HepG2 (cell line): ENCODE measurements around the gene USP43. TPM values are rescaled to one million over a fixed set of nuclear protein-coding genes. Genes with fewer than 3 reads are reported as not detected.

Experiments used
- BCL6 ChIP-seq: IDR thresholded peaks from 2 replicates; pipeline ENCODE4 v1.6.1; 2016; ENCODE audit warnings: missing genetic modification reagents, missing compliant biosample characterization
- EP300 ChIP-seq, 3 experiments: sonication (generic) in 1 of 3; formaldehyde crosslinking in 1 of 3; IDR thresholded peaks; 2 replicates each; pipeline versions ENCODE4 v1.5.1 to v1.6.1; 2011 to 2020; ENCODE audit warnings: low read depth in 2 of 3, low read length in 2 of 3, borderline replicate concordance in 1 of 3, improper control_type of control experiment in 1 of 3, mild to moderate bottlenecking in 1 of 3, missing genetic modification reagents in 1 of 3, moderate library complexity in 1 of 3
- HMG20B ChIP-seq: conservative IDR thresholded peaks from 2 replicates; pipeline ENCODE4 v1.6.1; 2016; ENCODE audit warnings: missing genetic modification reagents, missing compliant biosample characterization
- MAFF ChIP-seq: IDR thresholded peaks from 2 replicates; pipeline ENCODE4 v1.6.1; 2011; ENCODE audit warnings: low read depth, low read length, improper control_type of control experiment
- NCOA5 ChIP-seq: sonication (generic); formaldehyde crosslinking; IDR thresholded peaks from 2 replicates; pipeline ENCODE4 v1.4.0; 2020; ENCODE audit warnings: missing genetic modification reagents
- NFIC ChIP-seq: IDR thresholded peaks from 2 replicates; pipeline ENCODE4 v1.6.1; 2012; ENCODE audit warnings: mild to moderate bottlenecking, low read length, inconsistent platforms
- ZNF124 ChIP-seq: sonication (generic); formaldehyde crosslinking; IDR thresholded peaks from 2 replicates; pipeline ENCODE4 v1.4.0; 2020; ENCODE audit warnings: missing genetic modification reagents
- ZNF552 ChIP-seq: sonication (generic); formaldehyde crosslinking; IDR thresholded peaks from 2 replicates; pipeline ENCODE4 v1.9.0; 2022; ENCODE audit warnings: missing genetic modification reagents, mild to moderate bottlenecking, borderline replicate concordance
- polyA plus RNA-seq, 8 experiments: library from polyadenylated mRNA; depleted of rRNA in 3 of 8; stranded (reverse) in 7 of 8; unstranded in 1 of 8; fragments of >200 nt; fragmentation: Illumina TruSeq in 4 of 8; extraction: Trizol in 4 of 8; gene quantifications; 2 replicates each; pipeline versions ENCODE4 v1.2.1 to v1.2.3, GENCODE V29; 2011 to 2016; ENCODE audit warnings: low read depth in 4 of 8, missing spikeins in 1 of 8, mixed read lengths in 1 of 8; ENCODE audit not compliant: insufficient read depth in 1 of 8
- total RNA-seq, 5 experiments: library from RNA; depleted of rRNA; stranded (reverse); fragments of >200 nt; fragmentation: Illumina TruSeq; extraction: Trizol; gene quantifications; 2 replicates each; pipeline ENCODE4 v1.2.3, GENCODE V29; 2016; ENCODE audit warnings: low read depth in 1 of 5
- TF ChIP-seq, protein P1 (sequence below): sonication (generic); formaldehyde crosslinking; IDR thresholded peaks from 2 replicates; pipeline ENCODE4 v1.5.0; 2020; ENCODE audit warnings: mild to moderate bottlenecking, missing genetic modification reagents, borderline replicate concordance
- TF ChIP-seq, protein P2 (sequence below): sonication (generic); formaldehyde crosslinking; IDR thresholded peaks from 2 replicates; pipeline ENCODE4 v1.4.0; 2020; ENCODE audit warnings: missing genetic modification reagents, low read depth, mild to moderate bottlenecking, borderline replicate concordance
- TF ChIP-seq, protein P3 (sequence below): sonication (generic); formaldehyde crosslinking; IDR thresholded peaks from 2 replicates; pipeline ENCODE4 v1.4.0; 2020; ENCODE audit warnings: missing genetic modification reagents
- TF ChIP-seq, protein P4 (sequence below): sonication (generic); formaldehyde crosslinking; IDR thresholded peaks from 2 replicates; pipeline ENCODE4 v1.4.0; 2020; ENCODE audit warnings: missing genetic modification reagents, borderline replicate concordance

Gene USP43
- total and polyA plus RNA-seq, 2 of the 13 experiments (the other 11 are each of a cell fraction or from before 2014, with no cell fraction given), result 1.6 to 2.2 TPM

DNA sequence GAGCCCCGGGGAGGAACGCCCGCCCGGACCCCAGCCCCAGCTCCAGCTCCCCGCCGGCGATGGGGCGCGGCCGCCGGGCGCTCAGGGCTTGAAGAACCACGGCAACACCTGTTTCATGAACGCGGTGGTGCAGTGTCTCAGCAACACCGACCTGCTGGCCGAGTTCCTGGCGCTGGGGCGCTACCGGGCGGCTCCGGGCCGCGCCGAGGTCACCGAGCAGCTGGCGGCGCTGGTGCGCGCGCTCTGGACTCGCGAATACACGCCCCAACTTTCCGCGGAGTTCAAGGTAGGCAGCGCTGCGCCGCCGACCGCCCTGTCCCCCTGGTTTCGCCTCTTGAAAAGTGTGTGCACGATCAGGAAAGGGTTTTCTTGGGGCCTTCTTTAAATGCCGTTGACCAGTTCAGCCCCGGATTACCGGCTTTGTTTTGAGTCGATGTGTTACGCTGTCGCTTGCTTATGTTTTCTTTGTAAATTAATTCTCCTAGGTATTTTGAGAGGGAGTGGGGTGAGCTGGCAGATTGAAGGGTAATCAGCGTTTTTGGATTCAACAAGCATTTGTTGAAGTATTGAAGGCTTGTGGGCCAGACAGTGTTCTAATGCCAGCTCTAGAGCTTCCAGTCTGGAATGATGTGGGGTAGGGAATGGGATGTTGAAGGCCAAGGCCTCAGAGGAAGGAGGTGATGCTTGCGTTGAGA is 681 bp downstream of the USP43 start (continued):
- TF ChIP-seq, protein P1, sequence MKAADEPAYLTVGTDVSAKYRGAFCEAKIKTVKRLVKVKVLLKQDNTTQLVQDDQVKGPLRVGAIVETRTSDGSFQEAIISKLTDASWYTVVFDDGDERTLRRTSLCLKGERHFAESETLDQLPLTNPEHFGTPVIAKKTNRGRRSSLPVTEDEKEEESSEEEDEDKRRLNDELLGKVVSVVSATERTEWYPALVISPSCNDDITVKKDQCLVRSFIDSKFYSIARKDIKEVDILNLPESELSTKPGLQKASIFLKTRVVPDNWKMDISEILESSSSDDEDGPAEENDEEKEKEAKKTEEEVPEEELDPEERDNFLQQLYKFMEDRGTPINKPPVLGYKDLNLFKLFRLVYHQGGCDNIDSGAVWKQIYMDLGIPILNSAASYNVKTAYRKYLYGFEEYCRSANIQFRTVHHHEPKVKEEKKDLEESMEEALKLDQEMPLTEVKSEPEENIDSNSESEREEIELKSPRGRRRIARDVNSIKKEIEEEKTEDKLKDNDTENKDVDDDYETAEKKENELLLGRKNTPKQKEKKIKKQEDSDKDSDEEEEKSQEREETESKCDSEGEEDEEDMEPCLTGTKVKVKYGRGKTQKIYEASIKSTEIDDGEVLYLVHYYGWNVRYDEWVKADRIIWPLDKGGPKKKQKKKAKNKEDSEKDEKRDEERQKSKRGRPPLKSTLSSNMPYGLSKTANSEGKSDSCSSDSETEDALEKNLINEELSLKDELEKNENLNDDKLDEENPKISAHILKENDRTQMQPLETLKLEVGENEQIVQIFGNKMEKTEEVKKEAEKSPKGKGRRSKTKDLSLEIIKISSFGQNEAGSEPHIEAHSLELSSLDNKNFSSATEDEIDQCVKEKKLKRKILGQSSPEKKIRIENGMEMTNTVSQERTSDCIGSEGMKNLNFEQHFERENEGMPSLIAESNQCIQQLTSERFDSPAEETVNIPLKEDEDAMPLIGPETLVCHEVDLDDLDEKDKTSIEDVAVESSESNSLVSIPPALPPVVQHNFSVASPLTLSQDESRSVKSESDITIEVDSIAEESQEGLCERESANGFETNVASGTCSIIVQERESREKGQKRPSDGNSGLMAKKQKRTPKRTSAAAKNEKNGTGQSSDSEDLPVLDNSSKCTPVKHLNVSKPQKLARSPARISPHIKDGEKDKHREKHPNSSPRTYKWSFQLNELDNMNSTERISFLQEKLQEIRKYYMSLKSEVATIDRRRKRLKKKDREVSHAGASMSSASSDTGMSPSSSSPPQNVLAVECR (CRISPR knock-in tag), result peak; percentile 15; the same call in 1 of the 2 replicates
- no peak for TF ChIP-seq EP300 (IDR thresholded peaks at IDR 0.05; ENCODE audit: low read depth in 2 of 2, low read length in 2 of 2)
- TF ChIP-seq EP300 (CRISPR knock-in tag; IDR thresholded peaks at IDR 0.05; ENCODE audit: borderline replicate concordance), result no peak
- TF ChIP-seq HMG20B, result no peak
- TF ChIP-seq, protein P2, sequence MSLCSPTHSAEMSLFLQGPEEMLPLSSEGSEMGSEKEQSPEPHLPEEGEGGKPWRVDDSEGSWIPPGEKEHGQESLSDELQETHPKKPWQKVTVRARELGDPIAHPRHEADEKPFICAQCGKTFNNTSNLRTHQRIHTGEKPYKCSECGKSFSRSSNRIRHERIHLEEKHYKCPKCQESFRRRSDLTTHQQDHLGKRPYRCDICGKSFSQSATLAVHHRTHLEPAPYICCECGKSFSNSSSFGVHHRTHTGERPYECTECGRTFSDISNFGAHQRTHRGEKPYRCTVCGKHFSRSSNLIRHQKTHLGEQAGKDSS (CRISPR knock-in tag), result no peak; the same call in 1 of the 2 replicates
- TF ChIP-seq ZNF552 (CRISPR knock-in tag), result no peak
- peak; percentile 58; the same call in 1 of the 2 replicates for TF ChIP-seq BCL6 (CRISPR knock-in tag)
- TF ChIP-seq MAFF, result no peak
- no peak for TF ChIP-seq NCOA5 (CRISPR knock-in tag)
- TF ChIP-seq, protein P3, sequence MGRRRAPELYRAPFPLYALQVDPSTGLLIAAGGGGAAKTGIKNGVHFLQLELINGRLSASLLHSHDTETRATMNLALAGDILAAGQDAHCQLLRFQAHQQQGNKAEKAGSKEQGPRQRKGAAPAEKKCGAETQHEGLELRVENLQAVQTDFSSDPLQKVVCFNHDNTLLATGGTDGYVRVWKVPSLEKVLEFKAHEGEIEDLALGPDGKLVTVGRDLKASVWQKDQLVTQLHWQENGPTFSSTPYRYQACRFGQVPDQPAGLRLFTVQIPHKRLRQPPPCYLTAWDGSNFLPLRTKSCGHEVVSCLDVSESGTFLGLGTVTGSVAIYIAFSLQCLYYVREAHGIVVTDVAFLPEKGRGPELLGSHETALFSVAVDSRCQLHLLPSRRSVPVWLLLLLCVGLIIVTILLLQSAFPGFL (CRISPR knock-in tag), result no peak
- TF ChIP-seq, protein P4, sequence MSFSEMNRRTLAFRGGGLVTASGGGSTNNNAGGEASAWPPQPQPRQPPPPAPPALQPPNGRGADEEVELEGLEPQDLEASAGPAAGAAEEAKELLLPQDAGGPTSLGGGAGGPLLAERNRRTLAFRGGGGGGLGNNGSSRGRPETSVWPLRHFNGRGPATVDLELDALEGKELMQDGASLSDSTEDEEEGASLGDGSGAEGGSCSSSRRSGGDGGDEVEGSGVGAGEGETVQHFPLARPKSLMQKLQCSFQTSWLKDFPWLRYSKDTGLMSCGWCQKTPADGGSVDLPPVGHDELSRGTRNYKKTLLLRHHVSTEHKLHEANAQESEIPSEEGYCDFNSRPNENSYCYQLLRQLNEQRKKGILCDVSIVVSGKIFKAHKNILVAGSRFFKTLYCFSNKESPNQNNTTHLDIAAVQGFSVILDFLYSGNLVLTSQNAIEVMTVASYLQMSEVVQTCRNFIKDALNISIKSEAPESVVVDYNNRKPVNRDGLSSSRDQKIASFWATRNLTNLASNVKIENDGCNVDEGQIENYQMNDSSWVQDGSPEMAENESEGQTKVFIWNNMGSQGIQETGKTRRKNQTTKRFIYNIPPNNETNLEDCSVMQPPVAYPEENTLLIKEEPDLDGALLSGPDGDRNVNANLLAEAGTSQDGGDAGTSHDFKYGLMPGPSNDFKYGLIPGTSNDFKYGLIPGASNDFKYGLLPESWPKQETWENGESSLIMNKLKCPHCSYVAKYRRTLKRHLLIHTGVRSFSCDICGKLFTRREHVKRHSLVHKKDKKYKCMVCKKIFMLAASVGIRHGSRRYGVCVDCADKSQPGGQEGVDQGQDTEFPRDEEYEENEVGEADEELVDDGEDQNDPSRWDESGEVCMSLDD, result peak; percentile 57; the same call in 1 of the 2 replicates
- TF ChIP-seq ZNF124 (CRISPR knock-in tag), result no peak
- no peak for TF ChIP-seq NFIC
